ENCODE results near the gene KREMEN2.

- TF ChIP-seq REST (IDR thresholded peaks at IDR 0.05) (no peak), CTCF (IDR thresholded peaks at IDR 0.05; ENCODE audit: low read depth, low read length, missing input control) (no peak)
Measured at GRCh38 chr16:3017344-3017743, 53.3 kb downstream of the KREMEN2 start.
